HepG2 (cell line): Measurements from ENCODE around the gene PHF10. TPM values are rescaled to one million over a fixed set of nuclear protein-coding genes. Genes with fewer than 3 reads are reported as not detected.

Experiments
- ATAC-seq: fragments of 200-7000 bp; cut with Tn5 transposase; 3 replicates; pipeline ENCODE4 v1.9.1; 2020; ENCODE audit warnings: mild to moderate bottlenecking, moderate library complexity
- BruUV-seq: library from RNA; stranded (reverse); fragments of 400-500 nt; replicated peaks from 2 replicates; lab custom pipeline; 2021; lab: Mats Ljungman, UMichigan
- CTCF ChIA-PET: fragments of 300-600 bp; formaldehyde crosslinking; extraction: SDS; loops from one replicate; lab custom pipeline; 2021; ENCODE audit warnings: low total read pairs, inconsistent platforms, low intra/inter-chr PET ratio; lab: Yijun Ruan, JAX
- POLR2A ChIA-PET: fragments of 350-600 bp; sonication (Branson Sonifier 250); formaldehyde crosslinking; loops from one replicate; lab custom pipeline; 2020; ENCODE audit warnings: antibody characterized with exemption, inconsistent platforms; lab: Yijun Ruan, JAX
- DNase-seq: peaks from one replicate; pipeline ENCODE4 v3.0.0-alpha.2; 2015; ENCODE audit warnings: low spot score
- FAIRE-seq: peaks from 3 replicates; lab custom pipeline; 2011; peaks lifted over from hg19 to GRCh38; lab: Jason Lieb, UNC
- H2AFZ ChIP-seq: one replicate; pipeline ENCODE4 v1.6.1; 2011; ENCODE audit warnings: low read length, inconsistent platforms
- H3K27ac ChIP-seq: fragments of 300-600 bp; 3 replicates; pipeline ENCODE4 v1.8.0; 2011; ENCODE audit warnings: mixed run types, mild to moderate bottlenecking, mixed read lengths, low read length, inconsistent platforms; ENCODE audit not compliant: insufficient read depth; ENCODE audit errors: extremely low read length
- H3K27me3 ChIP-seq, 2 experiments: fragments of 200-600 bp in 1 of 2; 2 replicates in 1 of 2; 3 replicates in 1 of 2; pipeline versions ENCODE4 v1.6.0 to v1.8.0; 2011; ENCODE audit warnings: low read length in 2 of 2, mild to moderate bottlenecking in 2 of 2, moderate library complexity in 2 of 2, inconsistent platforms in 1 of 2; ENCODE audit not compliant: insufficient read depth in 2 of 2, control insufficient read depth in 1 of 2
- H3K36me3 ChIP-seq, 2 experiments: fragments of 200-600 bp in 1 of 2; replicated peaks in 1 of 2; 2 replicates in 1 of 2; 3 replicates in 1 of 2; pipeline versions ENCODE4 v1.5.1 to v1.8.0; 2011; ENCODE audit warnings: low read length in 2 of 2, inconsistent platforms in 1 of 2; ENCODE audit not compliant: insufficient read depth in 2 of 2, control insufficient read depth in 1 of 2
- H3K4me1 ChIP-seq: 2 replicates; pipeline ENCODE4 v1.5.1; 2012; ENCODE audit warnings: low read length, inconsistent platforms; ENCODE audit not compliant: insufficient read depth
- H3K4me2 ChIP-seq: 2 replicates; pipeline ENCODE4 v1.6.0; 2011; ENCODE audit warnings: low read depth, low read length, inconsistent platforms
- H3K4me3 ChIP-seq, 3 experiments: fragments of 200-600 bp in 1 of 3; sonication (generic), shearing (Covaris generic) in 1 of 3; replicated peaks in 1 of 3; 2 replicates each; pipeline ENCODE4 v1.5.1; 2011 to 2016; ENCODE audit warnings: low read length in 3 of 3, inconsistent platforms in 2 of 3, low read depth in 2 of 3, mild to moderate bottlenecking in 2 of 3, control low read depth in 1 of 3, mixed read lengths in 1 of 3; ENCODE audit not compliant: insufficient read depth in 1 of 3
- H3K79me2 ChIP-seq: one replicate; pipeline ENCODE4 v1.6.1; 2011; ENCODE audit warnings: low read length, inconsistent platforms; ENCODE audit not compliant: insufficient read depth
- H3K9ac ChIP-seq: 2 replicates; pipeline ENCODE4 v1.6.0; 2011; ENCODE audit warnings: mild to moderate bottlenecking, low read depth, low read length, inconsistent platforms; ENCODE audit not compliant: insufficient read depth
- H3K9me3 ChIP-seq: 2 replicates; pipeline ENCODE4 v1.5.1; 2012; ENCODE audit warnings: mild to moderate bottlenecking, low read length
- H4K20me1 ChIP-seq: 2 replicates; pipeline ENCODE4 v1.6.0; 2011; ENCODE audit warnings: inconsistent platforms, mild to moderate bottlenecking, low read length, moderate library complexity; ENCODE audit not compliant: insufficient read depth
- CBX5 ChIP-seq: sonication (generic); formaldehyde crosslinking; IDR thresholded peaks from 2 replicates; pipeline ENCODE4 v1.4.0; 2020; ENCODE audit warnings: missing genetic modification reagents, borderline replicate concordance
- ETV5 ChIP-seq: IDR thresholded peaks from 2 replicates; pipeline ENCODE4 v1.6.1; 2018; ENCODE audit warnings: missing biosample characterization, missing genetic modification reagents, inconsistent platforms, borderline replicate concordance
- MXI1 ChIP-seq: IDR thresholded peaks from 3 replicates; pipeline ENCODE4 v1.6.1; 2012; ENCODE audit warnings: low read depth, low read length, inconsistent platforms, borderline replicate concordance
- SAFB2 ChIP-seq: sonication (generic); formaldehyde crosslinking; IDR thresholded peaks from 2 replicates; pipeline ENCODE4 v1.5.1; 2020; ENCODE audit warnings: missing genetic modification reagents, low read depth, mild to moderate bottlenecking, borderline replicate concordance
- SALL1 ChIP-seq: sonication (generic); formaldehyde crosslinking; IDR thresholded peaks from 2 replicates; pipeline ENCODE4 v1.8.0; 2022; ENCODE audit warnings: mild to moderate bottlenecking, missing genetic modification reagents
- SIN3A ChIP-seq: IDR thresholded peaks from 2 replicates; pipeline ENCODE4 v1.6.1; 2011; ENCODE audit warnings: low read depth, mild to moderate bottlenecking, control low read depth, low read length, borderline replicate concordance
- SRY ChIP-seq: sonication (generic); formaldehyde crosslinking; IDR thresholded peaks from 2 replicates; pipeline ENCODE4 v1.8.0; 2022; ENCODE audit warnings: mild to moderate bottlenecking, missing genetic modification reagents
- ZBTB46 ChIP-seq: sonication (generic); formaldehyde crosslinking; IDR thresholded peaks from 2 replicates; pipeline ENCODE4 v1.4.0; 2020; ENCODE audit warnings: mild to moderate bottlenecking, missing genetic modification reagents, borderline replicate concordance
- ZNF251 ChIP-seq: sonication (generic); formaldehyde crosslinking; IDR thresholded peaks from 2 replicates; pipeline ENCODE4 v1.9.0; 2021; ENCODE audit warnings: mild to moderate bottlenecking, missing genetic modification reagents
- ZNF296 ChIP-seq: sonication (generic); formaldehyde crosslinking; conservative IDR thresholded peaks from 2 replicates; pipeline ENCODE4 v1.5.0; 2020; ENCODE audit warnings: mild to moderate bottlenecking, missing genetic modification reagents
- ZNF747 ChIP-seq: sonication (generic); formaldehyde crosslinking; IDR thresholded peaks from 2 replicates; pipeline ENCODE4 v1.8.1; 2023; ENCODE audit warnings: missing genetic modification reagents, mild to moderate bottlenecking, borderline replicate concordance
- WGBS: methylation state at CpG from one replicate; pipeline ENCODE4 v1.1.6; 2017; ENCODE audit warnings: low lambda C conversion rate; 5-methylcytosine and 5-hydroxymethylcytosine counted together
- in situ Hi-C: cut with HindIII; loops from 2 replicates; pipeline ENCODE4 v1.10.0; 2017; ENCODE audit warnings: low pct_unique_long_range_greater_than_20kb; ENCODE audit not compliant: extremely low pct_ligation_motif_present
- intact Hi-C: fragments of 100-400 bp; cut with micrococcal nuclease; formaldehyde crosslinking; loops from one replicate; pipeline ENCODE4 v1.10.0; 2022; ENCODE audit not compliant: unreplicated experiment
- polyA plus RNA-seq, 8 experiments: library from polyadenylated mRNA; depleted of rRNA in 3 of 8; stranded (reverse) in 7 of 8; unstranded in 1 of 8; fragments of >200 nt; fragmentation: Illumina TruSeq in 4 of 8; extraction: Trizol in 4 of 8; gene quantifications; 2 replicates each; pipeline versions ENCODE4 v1.2.1 to v1.2.3, GENCODE V29; 2011 to 2016; ENCODE audit warnings: low read depth in 4 of 8, missing spikeins in 1 of 8, mixed read lengths in 1 of 8; ENCODE audit not compliant: insufficient read depth in 1 of 8
- total RNA-seq, 5 experiments: library from RNA; depleted of rRNA; stranded (reverse); fragments of >200 nt; fragmentation: Illumina TruSeq; extraction: Trizol; gene quantifications; 2 replicates each; pipeline ENCODE4 v1.2.3, GENCODE V29; 2016; ENCODE audit warnings: low read depth in 1 of 5
- TF ChIP-seq, protein P1 (sequence below): sonication (generic); formaldehyde crosslinking; IDR thresholded peaks from 2 replicates; pipeline ENCODE4 v1.8.1; 2023; ENCODE audit warnings: mild to moderate bottlenecking, missing genetic modification reagents

PHF10 gene
- total and polyA plus RNA-seq, 2 of the 13 experiments (the other 11 are each of a cell fraction or from before 2014, with no cell fraction given), result 42.1 to 84.1 TPM

- H3K27me3 ChIP-seq, result no peaks in the 10 kb centered on the region; a peak in 1 of 5 replicates
- H3K27ac ChIP-seq, result peak within 1 kb of the TSS; percentile 96
- peak; percentile 96 for DNase-seq
- peak within 1 kb of the TSS; percentile 88 to 91 (median 90) for H3K4me3 ChIP-seq
- peaks cover 48% of the 10 kb centered on the region for H3K4me1 ChIP-seq
- peak within 1 kb of the TSS; percentile 90 for H3K4me2 ChIP-seq
- ATAC-seq, result peak; percentile 95
- intact Hi-C loops (loop anchor here (1.0 to 2.0 kb wide), 5 partner anchors 26 to 803 kb away; partner anchors contain the start of genes C6orf120, TBP and WDR27), in situ Hi-C loops (loop anchor here (5.0 kb wide), 1 partner anchor 801 kb away; the partner anchor contains the start of genes PSMB1 and TBP)
- peak within 1 kb of the TSS; percentile 20 for H2AFZ ChIP-seq
- no peaks in the 10 kb centered on the region for H3K9me3 ChIP-seq
- H4K20me1 ChIP-seq, result no peaks in the 10 kb centered on the region
- H3K36me3 ChIP-seq, result no peaks in the 10 kb centered on the region
- WGBS, result 2% methylated on average over 32 of the region's 90 CpGs
- CTCF ChIA-PET, result no interaction called here
- no peak for FAIRE-seq
- BruUV-seq, result no TSS peak
- peak within 1 kb of the TSS; percentile 95 for H3K9ac ChIP-seq
- peaks cover 19% of the 10 kb centered on the region for H3K79me2 ChIP-seq
- POLR2A ChIA-PET, result interaction anchor here (0.8 to 4.9 kb wide), 26 partner anchors 8 to 802 kb away, joined by 3 to 92 read pairs (median 6); partner anchors contain the start of genes C6orf120, PHF10, PSMB1 and TBP
- peak; percentile 98 for TF ChIP-seq SIN3A
- TF ChIP-seq ZNF251, result no peak
- no peak for TF ChIP-seq CBX5 (CRISPR knock-in tag)
- peak; percentile 79 for TF ChIP-seq ZNF296
- TF ChIP-seq SAFB2 (CRISPR knock-in tag), result peak; percentile 98
- peak; percentile 48 for TF ChIP-seq ZBTB46 (CRISPR knock-in tag)
- peak; percentile 100 for TF ChIP-seq ETV5 (CRISPR knock-in tag)
- peak; percentile 99 for TF ChIP-seq SALL1 (CRISPR knock-in tag)
- peak; percentile 95; the same call in 2 of the 3 replicates for TF ChIP-seq MXI1
- TF ChIP-seq SRY (CRISPR knock-in tag), result peak; percentile 98; the same call in 1 of the 2 replicates
- peak; percentile 96 for TF ChIP-seq ZNF747
- TF ChIP-seq, protein P1, sequence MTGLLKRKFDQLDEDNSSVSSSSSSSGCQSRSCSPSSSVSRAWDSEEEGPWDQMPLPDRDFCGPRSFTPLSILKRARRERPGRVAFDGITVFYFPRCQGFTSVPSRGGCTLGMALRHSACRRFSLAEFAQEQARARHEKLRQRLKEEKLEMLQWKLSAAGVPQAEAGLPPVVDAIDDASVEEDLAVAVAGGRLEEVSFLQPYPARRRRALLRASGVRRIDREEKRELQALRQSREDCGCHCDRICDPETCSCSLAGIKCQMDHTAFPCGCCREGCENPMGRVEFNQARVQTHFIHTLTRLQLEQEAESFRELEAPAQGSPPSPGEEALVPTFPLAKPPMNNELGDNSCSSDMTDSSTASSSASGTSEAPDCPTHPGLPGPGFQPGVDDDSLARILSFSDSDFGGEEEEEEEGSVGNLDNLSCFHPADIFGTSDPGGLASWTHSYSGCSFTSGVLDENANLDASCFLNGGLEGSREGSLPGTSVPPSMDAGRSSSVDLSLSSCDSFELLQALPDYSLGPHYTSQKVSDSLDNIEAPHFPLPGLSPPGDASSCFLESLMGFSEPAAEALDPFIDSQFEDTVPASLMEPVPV, result peak; percentile 97
Measured at GRCh38 chr6:169751242-169752073, 27.2 kb upstream of the PHF10 start, which contains the start of the genes DYNLT2 and ERMARD. DYNLT2 (minus strand) TSS chr6:169751572; CDS start chr6:169751458, 114 bp downstream. ERMARD (plus strand) TSS chr6:169751622; CDS start chr6:169751658, 36 bp downstream.
